Subcutaneous abdominal adipose tissue (tissue), 5 donors: Measurements from ENCODE around the gene ATP13A3.

Experiments used
- H3K27ac ChIP-seq: one replicate; pipeline ENCODE4 v1.7.0; 2013; ENCODE audit warnings: low read depth, mild to moderate bottlenecking, inconsistent platforms, low read length, moderate library complexity
- H3K27me3 ChIP-seq, 5 donors: one replicate each; pipeline ENCODE4 v1.7.0; 2013; ENCODE audit warnings: low read length in 5 of 5, inconsistent platforms in 1 of 5; ENCODE audit not compliant: control insufficient read depth in 5 of 5, insufficient read depth in 4 of 5
- H3K36me3 ChIP-seq, 5 donors: one replicate each; pipeline ENCODE4 v1.7.0; 2013; ENCODE audit warnings: low read length in 5 of 5; ENCODE audit not compliant: control insufficient read depth in 5 of 5, insufficient read depth in 5 of 5
- H3K4me1 ChIP-seq, 5 donors: one replicate each; pipeline ENCODE4 v1.7.0; 2013; ENCODE audit warnings: low read length in 5 of 5, mild to moderate bottlenecking in 3 of 5, moderate library complexity in 1 of 5; ENCODE audit not compliant: control insufficient read depth in 5 of 5, insufficient read depth in 5 of 5
- H3K4me3 ChIP-seq, 5 donors: one replicate each; pipeline ENCODE4 v1.7.0; 2013; ENCODE audit warnings: low read length in 5 of 5, low read depth in 1 of 5
- H3K9ac ChIP-seq, 5 donors: one replicate each; pipeline ENCODE4 v1.7.0; 2013; ENCODE audit warnings: low read length in 5 of 5, mild to moderate bottlenecking in 4 of 5, moderate library complexity in 3 of 5
- H3K9me3 ChIP-seq, 5 donors: one replicate each; pipeline ENCODE4 v1.7.0; 2013; ENCODE audit warnings: low read length in 5 of 5; ENCODE audit not compliant: control insufficient read depth in 5 of 5
- donor health status: healthy.
- donor health status: healthy.
- donor health status: healthy.
- donor health status: healthy.
- donor health status: healthy.

Gene ATP13A3

GRCh38 chr3:194431554-194431953 lies 55.2 kb downstream of the ATP13A3 start:
- Histone ChIP-seq H3K4me1 (no peaks in the 10 kb centered on the region), H3K4me3 (no peak overlapping the region), H3K27ac (no peak overlapping the region), H3K9me3 (no peaks in the 10 kb centered on the region), H3K9ac (no peak overlapping the region), H3K27me3 (no peaks in the 10 kb centered on the region), H3K36me3 (peaks cover 68 to 82% (median 78%) of the 10 kb centered on the region in 5 donors)

GRCh38 chr3:194425399-194425798 lies 61.4 kb downstream of the ATP13A3 start:
- no peaks in the 10 kb centered on the region for H3K9me3 ChIP-seq
- H3K9ac ChIP-seq: no peak overlapping the region
- H3K36me3 ChIP-seq: peaks cover 42 to 73% (median 59%) of the 10 kb centered on the region in 5 donors
- H3K27ac ChIP-seq: no peak overlapping the region
- H3K27me3 ChIP-seq: no peaks in the 10 kb centered on the region
- no peaks in the 10 kb centered on the region for H3K4me1 ChIP-seq
- H3K4me3 ChIP-seq: no peak overlapping the region

GRCh38 chr3:194424953-194425352 lies 61.8 kb downstream of the ATP13A3 start:
- H3K4me1 ChIP-seq: no peaks in the 10 kb centered on the region

GRCh38 chr3:194424373-194424772 lies 62.4 kb downstream of the ATP13A3 start:
- H3K36me3 ChIP-seq: peaks cover 36 to 72% (median 57%) of the 10 kb centered on the region in 5 donors
- no peaks in the 10 kb centered on the region for H3K4me1 ChIP-seq
- H3K27ac ChIP-seq: no peak overlapping the region

More at GRCh38 chr3:194424953-194425352, 61.8 kb downstream of the ATP13A3 start:
- H3K9me3 ChIP-seq: no peaks in the 10 kb centered on the region
- H3K27me3 ChIP-seq: no peaks in the 10 kb centered on the region
- no peak overlapping the region for H3K27ac ChIP-seq
- no peak overlapping the region for H3K9ac ChIP-seq
- peaks cover 39 to 73% (median 57%) of the 10 kb centered on the region in 5 donors for H3K36me3 ChIP-seq
- H3K4me3 ChIP-seq: no peak overlapping the region

GRCh38 chr3:194423317-194423716 lies 63.5 kb downstream of the ATP13A3 start:
- Histone ChIP-seq H3K4me3 (no peak overlapping the region), H3K9ac (no peak overlapping the region), H3K9me3 (no peaks in the 10 kb centered on the region), H3K27ac (no peak overlapping the region), H3K4me1 (no peaks in the 10 kb centered on the region), H3K36me3 (peaks cover 42 to 71% (median 57%) of the 10 kb centered on the region in 5 donors), H3K27me3 (no peaks in the 10 kb centered on the region)

More at GRCh38 chr3:194424373-194424772, 62.4 kb downstream of the ATP13A3 start:
- no peaks in the 10 kb centered on the region for H3K27me3 ChIP-seq
- H3K4me3 ChIP-seq: no peak overlapping the region
- H3K9me3 ChIP-seq: no peaks in the 10 kb centered on the region
- no peak overlapping the region for H3K9ac ChIP-seq

GRCh38 chr3:194422188-194422587 lies 64.6 kb downstream of the ATP13A3 start:
- H3K9me3 ChIP-seq: no peaks in the 10 kb centered on the region
- H3K4me3 ChIP-seq: no peak overlapping the region
- H3K27ac ChIP-seq: no peak overlapping the region
- H3K4me1 ChIP-seq: no peaks in the 10 kb centered on the region
- H3K27me3 ChIP-seq: no peaks in the 10 kb centered on the region
- peaks cover 39 to 73% (median 55%) of the 10 kb centered on the region in 5 donors for H3K36me3 ChIP-seq
- H3K9ac ChIP-seq: no peak overlapping the region

- Histone ChIP-seq H3K9ac (no peak overlapping the region), H3K4me3 (no peak overlapping the region), H3K4me1 (no peaks in the 10 kb centered on the region), H3K27me3 (no peaks in the 10 kb centered on the region), H3K27ac (no peak overlapping the region), H3K9me3 (no peaks in the 10 kb centered on the region), H3K36me3 (peaks cover 23 to 64% (median 40%) of the 10 kb centered on the region in 5 donors)
These were observed 68.1 kb downstream of the ATP13A3 start for GRCh38 chr3:194418671-194419070.

- Histone ChIP-seq H3K4me3 (no peak overlapping the region), H3K27ac (no peak overlapping the region), H3K36me3 (peaks cover 20 to 53% (median 36%) of the 10 kb centered on the region in 5 donors), H3K4me1 (no peaks in the 10 kb centered on the region), H3K27me3 (no peaks in the 10 kb centered on the region), H3K9me3 (no peaks in the 10 kb centered on the region), H3K9ac (no peak overlapping the region)
These were observed 79.4 kb downstream of the ATP13A3 start for GRCh38 chr3:194407423-194407822.

GRCh38 chr3:194405766-194406165 lies 81.0 kb downstream of the ATP13A3 start:
- Histone ChIP-seq H3K27ac (no peak overlapping the region), H3K9ac (no peak overlapping the region), H3K9me3 (no peaks in the 10 kb centered on the region), H3K4me3 (no peak overlapping the region), H3K36me3 (peaks cover 16 to 42% (median 24%) of the 10 kb centered on the region in 5 donors), H3K4me1 (no peaks in the 10 kb centered on the region), H3K27me3 (peaks cover 0 to 4% (median 0%) of the 10 kb centered on the region in 5 donors)

GRCh38 chr3:194404365-194405140 lies 82.2 kb downstream of the ATP13A3 start:
- H3K27ac ChIP-seq: no peak overlapping the region
- peaks cover 0 to 8% (median 0%) of the 10 kb centered on the region in 5 donors for H3K27me3 ChIP-seq
- no peaks in the 10 kb centered on the region for H3K9me3 ChIP-seq
- no peaks in the 10 kb centered on the region for H3K4me1 ChIP-seq
- H3K9ac ChIP-seq: no peak overlapping the region
- H3K36me3 ChIP-seq: peaks cover 16 to 39% (median 24%) of the 10 kb centered on the region in 5 donors
- H3K4me3 ChIP-seq: no peak overlapping the region
